Stimulated activated naive CD4-positive, alpha-beta T cell treated with Interleukin-2 at 50 U/mL for 16 hours (primary cell): ENCODE measurements around the gene UBE2L6.
"Not testable (repeated sequence)": the region's sequence is repeated elsewhere in the genome, so short reads cannot be mapped to it uniquely, and the experiment has no call there.

Experiments
- DNase-seq: peaks from one replicate; lab custom pipeline; 2025; lab: John Stamatoyannopoulos, UW

UBE2L6 gene

DNA sequence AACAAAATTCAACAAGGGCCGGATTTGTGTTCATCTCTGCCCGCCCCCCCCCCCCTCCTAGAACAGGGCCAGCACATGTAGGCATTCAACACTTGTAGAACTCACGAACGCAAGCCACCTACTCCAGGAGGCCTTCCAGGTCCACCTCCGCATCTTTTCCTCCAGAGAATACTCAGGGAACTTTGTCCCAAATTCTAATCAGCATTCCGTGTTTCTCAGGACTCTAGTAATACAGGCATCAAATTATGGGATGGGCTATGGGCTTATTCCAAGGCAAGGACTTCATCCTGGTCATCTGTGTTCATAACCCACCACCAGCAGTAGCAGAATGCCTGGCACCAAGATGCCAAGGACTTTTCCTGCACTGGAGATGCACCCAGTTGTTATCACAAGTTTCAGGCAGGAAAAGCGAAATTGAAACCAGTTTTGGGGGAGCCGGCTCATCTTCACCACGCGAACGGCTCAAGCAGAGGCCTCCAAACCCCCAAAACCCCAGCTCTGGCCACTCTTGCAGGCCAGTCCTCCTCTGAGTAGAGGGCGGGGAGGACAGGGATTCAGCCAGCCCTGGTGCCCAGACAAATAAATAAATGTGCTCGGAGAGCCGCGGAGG, 462 bp downstream of the UBE2L6 start:
- DNase-seq, result peak; percentile 3

DNA sequence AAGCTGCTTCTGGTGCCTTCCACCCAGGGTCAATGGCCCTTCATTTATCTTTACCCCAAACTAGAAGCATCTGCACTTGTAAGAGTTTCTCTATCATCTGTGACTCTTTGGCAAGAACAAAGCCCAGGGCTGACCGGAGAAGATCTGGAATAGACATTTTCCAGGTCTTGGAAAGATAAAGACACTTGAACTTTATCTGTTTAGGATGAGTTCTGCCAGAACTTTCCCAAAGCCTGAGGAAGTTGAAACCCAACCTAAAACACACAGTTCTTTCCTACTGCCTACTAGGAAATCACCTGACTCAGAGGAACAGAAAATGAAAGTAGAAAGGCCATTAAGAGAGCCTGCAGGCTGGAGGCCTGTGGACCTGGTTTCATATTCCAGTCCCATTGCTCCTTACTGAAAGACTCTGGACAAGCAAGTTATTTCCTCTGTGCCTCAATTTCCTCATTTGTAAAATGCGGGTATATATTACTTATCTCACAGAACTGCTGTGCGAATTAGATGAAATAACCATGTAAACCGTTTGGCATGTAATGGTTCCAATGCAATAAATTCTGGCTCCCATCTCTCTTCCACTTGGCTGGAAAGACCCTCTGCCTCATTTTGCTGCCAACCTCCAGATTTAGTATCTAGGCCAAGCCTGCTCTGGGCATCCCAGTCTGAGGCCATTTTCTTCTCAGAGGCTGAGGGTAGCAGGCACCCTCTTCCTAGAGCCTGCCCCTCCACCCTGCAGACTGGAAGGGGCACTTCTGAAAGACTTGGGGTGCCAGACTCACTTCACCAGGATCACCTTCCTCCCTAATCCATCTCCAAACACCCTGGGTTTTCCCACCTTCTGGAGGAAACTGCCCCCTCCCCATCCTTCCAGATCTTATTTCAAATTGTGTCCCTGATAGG, 1.2 kb downstream of the UBE2L6 start:
- peak; percentile 3 for DNase-seq

DNA sequence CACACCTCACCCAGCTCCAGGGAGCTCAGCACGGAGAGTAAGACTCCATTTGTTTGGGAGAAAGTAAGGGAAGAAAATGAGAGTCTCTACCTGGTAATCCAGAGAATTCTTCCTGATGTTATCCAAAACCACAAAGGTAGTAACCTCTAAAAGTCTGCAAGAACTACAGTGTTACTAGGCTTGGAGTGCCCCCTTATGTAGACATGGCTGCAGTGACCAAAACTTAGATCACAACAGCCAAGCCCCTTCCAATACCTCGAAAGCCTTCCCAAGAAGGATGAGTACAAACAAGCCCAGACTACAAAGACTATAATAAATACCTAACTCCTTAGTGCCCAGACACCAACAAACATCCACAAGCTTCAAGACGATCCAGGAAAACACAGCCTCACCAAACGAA, 4.9 kb downstream of the UBE2L6 start:
- no peak for DNase-seq

DNA sequence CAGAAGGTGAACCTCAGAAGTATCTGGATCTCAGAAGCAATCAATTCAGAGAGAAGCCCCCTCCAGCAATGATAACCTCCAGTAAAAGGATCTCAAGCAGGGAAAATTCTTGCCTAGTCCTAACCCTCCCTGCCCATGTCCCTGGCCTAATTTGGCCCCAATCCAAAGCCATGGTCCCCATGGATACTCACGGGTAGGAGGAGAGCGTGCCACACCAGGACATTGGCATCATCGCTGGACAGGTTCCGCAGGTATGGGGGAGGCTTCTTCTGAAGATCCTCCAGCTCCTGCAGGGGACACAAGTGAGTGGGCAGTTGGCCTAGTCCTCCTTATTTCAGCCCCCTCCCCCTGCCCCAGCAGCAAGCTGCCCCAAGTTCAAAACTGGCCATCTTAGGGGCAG, 7.3 kb downstream of the UBE2L6 start:
- no peak for DNase-seq

DNA sequence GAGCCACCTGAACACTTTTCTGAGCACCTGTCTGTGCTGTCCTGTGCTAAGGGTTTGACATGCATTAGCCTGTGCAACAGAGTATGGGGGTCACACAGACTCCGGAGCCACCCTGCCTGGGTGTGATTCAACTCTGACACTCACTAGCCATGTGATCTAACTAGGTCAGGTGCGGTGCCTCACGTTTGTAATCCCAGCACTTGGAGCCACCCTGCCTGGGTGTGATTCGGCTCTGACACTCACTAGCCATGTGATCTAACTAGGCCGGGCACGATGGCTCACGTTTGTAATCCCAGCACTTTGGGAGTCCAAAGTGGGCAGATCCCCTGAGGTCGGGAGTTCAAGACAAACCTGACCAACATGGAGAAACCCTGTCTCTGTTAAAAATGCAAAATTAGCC, 11.4 kb downstream of the UBE2L6 start:
- DNase-seq, result no peak

DNA sequence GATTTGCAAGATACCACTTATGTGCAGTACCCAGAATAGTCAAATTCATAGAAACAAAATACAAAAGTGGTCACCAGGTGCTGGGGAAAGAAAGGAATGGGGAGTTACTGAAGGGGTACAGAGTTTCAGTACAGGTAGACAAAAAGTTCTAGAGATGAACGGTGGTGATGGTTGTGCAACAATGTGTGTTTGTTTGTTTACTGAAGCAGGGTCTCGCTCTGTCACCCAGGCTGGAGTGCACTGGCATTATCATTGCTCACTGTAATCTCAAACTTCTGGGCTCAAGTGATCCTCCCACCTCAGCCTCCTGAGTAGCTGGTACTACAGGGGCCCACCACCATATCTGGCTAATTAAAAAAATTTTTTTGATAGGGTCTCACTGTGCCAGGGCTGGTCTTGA, 12.1 kb downstream of the UBE2L6 start:
- DNase-seq, result no peak

DNA sequence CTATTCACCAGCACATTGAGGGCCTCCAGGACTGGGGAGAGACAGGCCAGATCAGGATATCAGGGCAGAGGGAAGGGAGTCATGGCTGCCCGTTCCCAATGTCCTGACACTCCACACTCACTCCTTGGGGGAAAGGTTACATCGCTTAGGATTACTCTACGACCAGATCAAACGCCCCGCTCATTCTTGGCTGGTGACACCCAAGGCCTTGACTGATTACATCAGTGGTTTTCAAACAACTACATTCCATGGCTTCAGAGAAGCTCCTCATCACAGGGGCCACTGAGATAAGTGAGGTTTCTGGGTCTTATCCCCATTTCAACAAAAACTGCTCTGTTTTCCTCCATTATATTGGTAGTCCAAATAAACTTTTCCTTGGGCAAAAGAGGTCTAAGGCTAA, 15.0 kb downstream of the UBE2L6 start:
- no peak for DNase-seq

DNA sequence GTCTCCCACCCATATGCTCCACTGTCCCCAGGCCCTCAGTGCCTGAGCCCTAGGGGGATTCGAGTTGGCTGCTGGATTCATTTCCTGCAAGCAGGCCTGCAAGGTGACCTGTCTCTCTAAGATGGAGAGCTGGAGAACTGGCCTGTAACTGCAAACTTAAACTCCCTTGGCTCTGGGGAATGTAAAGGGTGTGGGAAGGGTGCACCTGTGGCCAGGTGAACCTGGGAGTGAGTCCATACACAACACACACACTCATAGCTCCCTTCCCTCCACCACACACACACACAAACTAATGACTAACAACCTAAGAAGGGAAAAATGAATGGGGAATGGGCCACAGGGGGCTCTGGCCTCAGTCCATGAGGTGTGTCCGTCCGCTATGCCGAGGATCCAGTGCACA, 15.5 kb downstream of the UBE2L6 start:
- no peak for DNase-seq

DNA sequence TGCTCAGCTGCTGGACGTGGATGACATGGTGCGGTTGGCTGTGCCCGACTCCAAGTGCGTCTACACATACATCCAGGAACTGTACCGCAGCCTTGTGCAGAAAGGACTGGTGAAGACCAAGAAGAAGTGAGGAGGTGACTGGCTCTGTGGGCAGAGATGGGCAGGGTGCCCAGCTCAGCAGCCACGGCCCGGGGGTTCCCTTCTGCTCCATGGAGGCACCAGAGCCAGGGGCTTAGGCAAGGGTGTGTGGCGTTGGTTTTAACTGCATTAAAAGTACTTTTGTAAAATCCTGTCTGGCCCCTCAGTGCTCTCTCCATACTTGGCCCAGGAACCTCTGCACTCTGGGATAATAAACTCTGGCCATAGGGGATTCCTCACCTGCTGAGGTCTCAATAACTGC, 17.5 kb downstream of the UBE2L6 start:
- no peak for DNase-seq

DNA sequence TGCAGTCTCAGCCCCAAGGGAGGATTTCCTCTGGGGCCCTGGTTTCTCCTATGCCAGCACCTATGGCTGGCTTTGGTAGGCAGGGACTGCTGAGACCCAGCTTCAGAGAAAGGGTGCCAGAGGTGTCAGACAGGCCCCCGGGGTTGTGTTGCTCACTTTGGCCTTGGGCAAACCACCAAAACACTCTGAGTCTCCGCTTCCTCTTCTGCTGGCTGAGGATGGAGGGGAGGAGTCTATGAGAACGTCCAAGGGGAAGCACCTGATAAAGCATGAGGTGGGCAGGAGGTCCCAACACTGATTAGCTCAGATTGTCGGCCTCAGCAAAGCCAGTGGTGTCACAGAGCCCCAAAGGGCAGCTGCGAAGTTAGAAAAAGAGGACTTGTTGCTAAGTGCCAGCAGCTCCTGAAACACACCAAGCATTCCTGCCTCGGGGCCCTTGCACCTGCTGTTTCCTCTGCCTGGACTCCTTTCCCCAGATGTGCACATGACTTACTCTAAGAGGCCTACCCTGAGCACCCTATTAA, 19.6 kb downstream of the UBE2L6 start:
- no peak for DNase-seq

DNA sequence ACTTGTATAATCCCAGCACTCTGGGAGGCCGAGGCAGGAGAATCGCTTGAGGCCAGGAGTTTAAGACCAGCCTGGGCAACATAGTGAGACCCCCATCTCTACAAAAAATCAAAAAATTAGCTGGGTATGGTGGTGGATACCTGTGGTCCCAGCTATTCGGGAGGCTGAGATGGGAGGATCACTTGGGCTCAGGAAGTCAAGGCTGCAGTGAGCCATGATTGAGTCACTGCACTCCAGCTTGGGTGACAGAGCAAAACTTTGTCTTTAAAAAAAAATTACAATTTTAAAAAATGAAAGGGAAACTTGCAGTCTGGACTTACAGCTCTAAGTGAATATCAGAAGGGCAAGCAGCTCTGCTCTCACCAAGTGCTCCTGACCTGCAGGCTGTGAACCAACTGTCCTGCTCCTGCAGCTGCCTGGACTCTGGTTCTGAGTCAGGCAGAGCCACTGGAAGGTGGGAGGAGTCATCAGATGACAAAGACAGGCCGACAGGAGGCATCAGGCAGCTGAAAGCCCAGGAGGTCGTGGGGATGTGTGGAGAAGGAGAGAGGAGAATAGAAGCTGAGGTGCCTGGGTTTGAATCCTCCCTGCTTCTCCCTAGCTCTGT, 20.5 kb downstream of the UBE2L6 start:
- DNase-seq, result no peak

DNA sequence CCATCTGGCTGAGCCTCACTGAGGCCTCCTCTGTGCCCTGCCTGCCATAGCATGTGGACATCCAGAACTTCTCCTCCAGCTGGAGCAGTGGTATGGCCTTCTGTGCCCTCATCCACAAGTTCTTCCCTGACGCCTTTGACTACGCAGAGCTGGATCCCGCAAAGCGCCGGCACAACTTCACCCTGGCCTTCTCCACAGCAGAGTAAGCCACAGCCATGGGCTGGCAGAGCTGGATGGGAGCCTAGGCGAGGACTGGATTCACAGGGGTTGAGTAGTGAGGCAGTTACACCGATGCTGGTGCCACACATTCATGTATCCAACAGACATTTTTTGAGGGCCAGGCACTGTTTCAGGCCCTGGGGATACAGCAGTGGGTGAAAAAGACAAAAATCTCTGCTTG, 21.0 kb downstream of the UBE2L6 start:
- DNase-seq, result no peak

DNA sequence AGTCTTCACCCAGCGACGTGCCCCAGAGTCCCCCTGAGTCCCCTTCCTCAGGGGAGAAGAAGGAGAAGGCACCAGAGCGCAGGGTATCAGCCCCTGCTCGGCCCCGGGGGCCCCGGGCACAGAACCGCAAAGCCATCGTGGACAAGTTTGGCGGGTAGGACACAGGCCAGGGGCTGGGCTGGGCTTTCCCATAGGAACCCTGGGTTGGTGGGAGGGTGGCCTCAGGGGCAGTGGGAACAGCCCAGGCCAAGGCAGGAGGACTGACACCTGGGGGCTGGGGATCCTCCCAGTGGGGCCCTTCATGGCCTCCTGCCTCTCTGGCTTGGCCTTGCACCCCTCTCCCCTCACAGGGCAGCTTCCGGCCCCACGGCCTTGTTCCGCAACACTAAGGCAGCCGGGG, 21.6 kb downstream of the UBE2L6 start:
- no peak for DNase-seq

DNA sequence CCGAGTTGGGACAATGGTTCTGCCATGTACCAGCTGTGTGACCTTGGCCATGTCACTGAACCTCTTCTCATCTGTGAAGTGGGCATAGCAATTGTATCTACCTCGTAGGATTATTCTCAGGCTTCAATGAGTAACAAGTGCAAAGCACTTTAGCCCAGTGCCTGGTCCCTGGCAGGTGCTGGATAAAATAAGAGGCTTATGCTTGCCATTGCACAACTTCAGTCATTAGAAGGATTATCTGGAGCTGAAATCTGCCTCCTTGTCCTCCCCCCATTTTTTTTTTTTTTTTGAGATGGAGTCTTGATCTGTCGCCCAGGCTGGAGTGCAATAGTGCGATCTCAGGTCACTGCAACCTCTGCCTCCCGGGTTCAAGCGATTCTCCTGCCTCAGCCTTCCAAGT, 22.9 kb downstream of the UBE2L6 start:
- no peak for DNase-seq

DNA sequence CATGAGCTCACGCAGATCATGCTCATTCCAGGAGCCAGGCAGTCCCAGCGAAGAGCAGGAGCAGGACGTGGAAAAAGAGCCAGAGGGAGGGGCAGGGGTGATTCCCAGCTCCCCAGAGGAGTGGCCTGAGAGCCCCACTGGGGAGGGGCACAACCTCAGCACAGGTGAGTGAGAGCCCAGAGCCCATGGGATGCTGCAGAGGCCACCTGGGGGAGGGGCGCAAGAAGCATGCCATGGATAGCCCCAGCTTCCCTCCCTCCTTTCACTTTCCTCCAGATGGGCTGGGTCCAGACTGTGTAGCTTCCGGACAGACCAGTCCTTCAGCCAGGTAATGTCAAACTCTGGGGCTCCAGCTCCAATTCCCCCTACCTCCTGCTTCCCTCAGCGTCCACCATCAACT, 23.9 kb downstream of the UBE2L6 start:
- DNase-seq, result no peak

DNA sequence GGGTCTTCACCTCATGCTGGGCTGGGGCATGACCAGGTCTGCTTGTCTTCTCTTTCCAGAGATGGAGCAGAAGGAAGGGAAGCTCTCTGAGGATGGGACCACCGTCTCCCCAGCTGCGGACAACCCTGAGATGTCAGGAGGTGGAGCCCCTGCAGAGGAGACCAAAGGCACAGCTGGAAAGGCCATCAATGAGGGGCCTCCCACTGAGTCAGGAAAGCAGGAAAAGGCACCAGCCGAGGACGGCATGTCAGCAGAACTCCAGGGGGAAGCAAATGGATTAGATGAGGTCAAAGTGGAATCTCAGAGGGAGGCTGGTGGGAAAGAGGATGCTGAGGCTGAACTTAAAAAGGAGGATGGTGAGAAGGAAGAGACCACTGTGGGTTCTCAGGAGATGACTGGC, 24.9 kb downstream of the UBE2L6 start:
- DNase-seq, result no peak

DNA sequence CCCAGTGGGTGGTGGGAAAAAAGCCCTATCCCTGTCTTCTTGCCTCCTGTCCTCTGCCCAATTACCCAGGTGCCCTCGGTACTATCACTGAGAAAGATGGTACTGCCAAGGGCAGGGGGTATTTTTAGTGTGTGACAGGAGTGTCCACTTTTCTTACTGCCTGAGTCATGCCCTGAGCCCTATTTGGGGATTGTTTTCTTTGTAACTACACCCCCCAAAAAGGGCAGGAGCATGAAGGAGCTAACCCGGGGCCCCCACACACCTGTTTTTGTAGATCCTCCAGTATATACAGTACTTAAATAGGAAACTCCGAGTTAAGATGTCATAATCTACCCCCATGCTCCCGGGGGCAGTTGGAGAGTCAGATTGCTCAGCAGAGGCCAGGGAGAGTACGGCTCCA, 26.3 kb downstream of the UBE2L6 start:
- DNase-seq, result no peak

DNA sequence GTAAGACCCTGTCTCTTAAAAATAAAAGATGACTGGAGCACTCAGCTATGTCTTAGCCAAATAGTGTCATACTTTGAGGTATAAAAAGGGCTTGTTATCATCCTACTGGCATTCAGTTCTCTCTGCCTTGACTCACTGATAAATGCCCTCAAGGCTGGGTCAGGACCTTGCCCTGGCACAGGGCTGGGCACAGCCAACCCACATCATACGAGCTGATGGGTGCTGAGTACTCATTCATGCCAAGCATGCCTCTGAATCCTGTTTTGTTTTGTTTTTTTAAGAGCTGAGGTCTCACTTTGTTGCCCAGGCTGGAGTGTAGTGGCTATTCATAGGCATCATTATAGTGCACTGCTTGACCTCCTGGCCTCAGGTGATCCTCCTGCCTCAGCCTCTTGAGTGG, 28.1 kb downstream of the UBE2L6 start:
- no peak for DNase-seq

DNA sequence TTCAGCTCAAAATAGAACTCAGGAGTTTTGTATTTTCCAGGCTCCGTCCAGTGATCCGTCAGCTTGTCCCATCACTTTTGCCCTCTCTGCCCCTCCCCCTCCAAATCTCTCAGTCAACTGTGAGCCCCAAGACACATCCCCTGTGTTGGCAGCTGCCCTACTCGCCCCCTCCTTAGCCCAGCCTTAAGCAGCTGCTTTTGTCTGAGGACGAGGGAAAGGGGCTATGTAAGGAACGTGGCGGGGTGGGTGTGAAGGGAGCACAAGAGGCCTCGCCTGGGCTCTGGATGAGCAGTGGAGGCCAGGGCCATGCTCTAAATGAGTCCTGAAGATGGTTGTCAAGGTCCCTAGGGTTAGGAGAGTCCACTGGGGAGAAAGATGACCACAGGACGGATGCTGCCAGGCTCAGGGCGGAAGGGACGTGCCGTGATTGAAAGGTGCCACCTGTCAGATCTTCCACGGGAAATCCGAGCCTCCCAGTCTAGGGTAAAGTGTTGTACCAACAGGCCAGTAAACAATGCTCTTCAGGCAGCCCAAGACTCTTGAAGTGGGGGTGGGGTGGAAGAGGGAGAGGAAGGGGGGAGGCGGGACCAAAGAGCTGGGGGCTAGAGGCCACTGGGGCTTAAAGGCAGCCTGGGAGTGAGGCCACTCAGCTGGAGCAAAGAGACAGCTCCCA, 30.4 kb downstream of the UBE2L6 start, which contains the start of gene SMTNL1:
Gene SMTNL1, plus strand, starts transcription at position 649 of the 673 bp plus-strand sequence. CDS start 5,048 bp downstream, outside the sequence.
- no peak for DNase-seq

DNA sequence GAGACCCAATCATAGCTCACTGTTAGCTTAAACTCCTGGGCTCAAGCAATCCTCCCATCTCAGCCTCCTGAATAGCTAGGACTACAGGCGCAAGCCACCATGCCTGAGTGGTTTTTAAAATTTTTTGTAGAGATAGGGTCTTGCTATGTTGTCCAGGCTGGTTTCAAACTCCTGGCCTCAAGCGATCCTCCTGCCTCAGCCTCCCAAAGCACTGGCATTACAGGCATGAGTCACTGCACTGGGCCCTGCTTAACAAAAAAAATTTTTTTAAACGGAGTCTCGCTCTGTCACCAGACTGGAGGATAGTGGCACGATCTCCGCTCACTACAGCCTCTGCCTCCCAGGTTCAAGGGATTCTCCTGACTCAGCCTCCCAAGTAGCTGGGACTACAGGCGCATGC, 33.0 kb downstream of the UBE2L6 start:
- not testable (repeated sequence) for DNase-seq

DNA sequence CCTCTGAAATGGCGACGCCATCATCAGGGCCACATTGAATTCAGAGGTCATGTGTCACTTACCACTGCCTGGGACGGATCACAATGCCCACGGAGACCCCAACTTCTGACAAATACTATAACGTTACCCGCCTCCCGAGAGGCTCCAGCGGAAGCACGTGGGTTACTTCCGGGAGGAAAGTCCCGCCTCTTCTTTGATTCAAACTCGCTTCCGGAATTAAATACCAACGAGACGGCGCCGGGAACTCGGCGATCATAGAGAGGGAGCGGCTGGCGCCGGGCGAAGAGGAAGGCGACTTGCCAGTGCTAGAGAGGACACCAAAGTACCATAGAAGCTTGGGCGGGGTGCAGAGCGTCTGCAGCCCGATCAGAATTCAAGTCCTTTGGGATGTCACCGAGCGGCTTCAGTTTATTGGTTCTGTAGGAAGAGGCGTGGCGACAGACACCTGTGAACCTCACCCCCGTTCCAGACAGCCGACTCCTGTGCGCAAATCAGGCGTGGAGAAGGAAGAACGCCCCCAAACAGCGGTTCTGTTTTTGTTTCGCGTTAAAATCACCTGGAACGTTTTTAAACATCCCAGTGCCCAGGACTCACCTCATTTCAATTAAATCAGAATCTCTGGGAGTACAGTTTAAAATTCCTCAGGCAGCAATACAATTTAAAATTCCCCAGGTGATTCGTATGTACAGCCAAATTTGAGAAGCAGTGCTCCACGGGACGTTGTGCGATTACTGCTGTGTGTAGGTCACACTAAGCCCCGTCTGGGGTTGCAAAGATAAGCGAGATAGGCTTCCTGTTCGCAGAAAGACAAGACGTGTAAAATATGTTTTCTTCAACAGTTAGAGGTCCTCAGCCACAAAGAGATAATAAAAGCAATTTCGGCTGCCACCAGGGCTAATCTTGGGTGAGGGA, 36.6 kb downstream of the UBE2L6 start, which contains the start of gene TIMM10:
Gene TIMM10, minus strand, starts transcription at position 159 of the 912 bp plus-strand sequence. CDS start 565 bp downstream, outside the sequence.
- DNase-seq, result peak; percentile 93
